Hindlimb muscle (tissue), 1 donor: ENCODE data around the gene PI4KB. TPM values are rescaled to one million over a fixed set of nuclear protein-coding genes. Genes with fewer than 3 reads are reported as not detected.

ENCODE experiments used
- DNase-seq: peaks from one replicate; pipeline ENCODE4 v3.0.0-alpha.2; 2013
- polyA plus RNA-seq: library from polyadenylated mRNA; unstranded; fragments of 120-200 nt; gene quantifications from one replicate; pipeline ENCODE4 v1.2.1, GENCODE V29; 2013; ENCODE audit not compliant: insufficient read length

The PI4KB gene
- polyA plus RNA-seq, 1 donor, result 56.5 TPM

- DNase-seq, result no peak
Measured at GRCh38 chr1:151311011-151311410, 16.2 kb downstream of the PI4KB start.

GRCh38 chr1:151309811-151310323 lies 17.3 kb downstream of the PI4KB start:
- no peak for DNase-seq

GRCh38 chr1:151294742-151295462 lies 32.3 kb downstream of the PI4KB start:
- DNase-seq, result no peak

GRCh38 chr1:151293093-151293492 lies 34.1 kb downstream of the PI4KB start:
- DNase-seq, result no peak

- no peak for DNase-seq
Measured at GRCh38 chr1:151292207-151293030, 34.8 kb downstream of the PI4KB start.

- DNase-seq, result no peak
Measured at GRCh38 chr1:151290709-151291303, 36.4 kb downstream of the PI4KB start.

GRCh38 chr1:151289991-151290708 lies 37.1 kb downstream of the PI4KB start:
- no peak for DNase-seq

- no peak for DNase-seq
Measured at GRCh38 chr1:151289080-151289935, 37.9 kb downstream of the PI4KB start.

- DNase-seq, result no peak
Measured at GRCh38 chr1:151288502-151288901, 38.7 kb downstream of the PI4KB start.

- no peak for DNase-seq
Measured at GRCh38 chr1:151287767-151288500, 39.3 kb downstream of the PI4KB start.

- no peak for DNase-seq
Measured at GRCh38 chr1:151287341-151287699, 39.9 kb downstream of the PI4KB start.

GRCh38 chr1:151286619-151287340 lies 40.4 kb downstream of the PI4KB start:
- DNase-seq, result no peak

GRCh38 chr1:151284013-151284577 lies 43.1 kb downstream of the PI4KB start:
- no peak for DNase-seq

GRCh38 chr1:151282883-151283725 lies 44.1 kb downstream of the PI4KB start:
- DNase-seq, result peak; percentile 57

GRCh38 chr1:151281969-151282882 lies 45.0 kb downstream of the PI4KB start, which contains the start of gene ZNF687:
TSS of gene ZNF687 (plus strand) at chr1:151282299. CDS start at chr1:151286292, 3,993 bp downstream.
- peak; percentile 100 for DNase-seq

- DNase-seq, result peak; percentile 97
Measured at GRCh38 chr1:151281225-151281968, 45.8 kb downstream of the PI4KB start.

- DNase-seq, result no peak
Measured at GRCh38 chr1:151277249-151277648, 50.0 kb downstream of the PI4KB start.
